ENCODE results near the gene TNNC2.

Gene TNNC2

GRCh38 chr20:45835329-45835765, 8.2 kb upstream of the TNNC2 start:
- Histone ChIP-seq H3K4me3 (replicated peaks; ENCODE audit: insufficient read depth, low read length) (no peak overlapping the region), H3K27me3 (ENCODE audit: insufficient read depth, poor library complexity, severe bottlenecking) (no peaks in the 10 kb centered on the region), H3K27ac (replicated peaks) (peak overlapping the region; percentile 6; the same call in 1 of the 2 replicates)
- TF ChIP-seq SPI1 (IDR thresholded peaks at IDR 0.05; ENCODE audit: borderline replicate concordance, low read depth), result peak; percentile 83
- no peak for TF ChIP-seq GABPA (IDR thresholded peaks at IDR 0.05; ENCODE audit: low read depth)
- peak in 1 of 2 experiments; percentile 56 for DNase-seq (ENCODE audit: low read depth in 1 of 2, low spot score in 1 of 2)

- DNase-seq (ENCODE audit: low read depth in 1 of 2, low spot score in 1 of 2), result no peak
- no peak for TF ChIP-seq GABPA (IDR thresholded peaks at IDR 0.05; ENCODE audit: low read depth)
- no peak for TF ChIP-seq CTCF (IDR thresholded peaks at IDR 0.05; ENCODE audit: insufficient read depth, low read length)
- H3K4me3 ChIP-seq (replicated peaks; ENCODE audit: insufficient read depth, low read length), result no peak overlapping the region
- H3K27ac ChIP-seq (replicated peaks), result peak overlapping the region; percentile 6; the same call in 1 of the 2 replicates
- H3K27me3 ChIP-seq (ENCODE audit: insufficient read depth, poor library complexity, severe bottlenecking), result no peaks in the 10 kb centered on the region
These were observed 7.7 kb upstream of the TNNC2 start for GRCh38 chr20:45834797-45835161.

- DNase-seq (ENCODE audit: low read depth in 1 of 2, low spot score in 1 of 2), result no peak
- H3K27ac ChIP-seq (replicated peaks), result peak overlapping the region; percentile 51
- peak overlapping the region; percentile 57 for H3K4me3 ChIP-seq (replicated peaks; ENCODE audit: insufficient read depth, low read length)
- TF ChIP-seq CTCF (IDR thresholded peaks at IDR 0.05; ENCODE audit: insufficient read depth, low read length) (no peak), POLR2AphosphoS5 (IDR thresholded peaks at IDR 0.05; ENCODE audit: low read depth) (no peak), GABPA (IDR thresholded peaks at IDR 0.05; ENCODE audit: low read depth) (no peak), REST (IDR thresholded peaks at IDR 0.05; ENCODE audit: insufficient replicate concordance, low read depth) (no peak), SPI1 (IDR thresholded peaks at IDR 0.05; ENCODE audit: borderline replicate concordance, low read depth) (no peak)
- no peaks in the 10 kb centered on the region for H3K27me3 ChIP-seq (ENCODE audit: insufficient read depth, poor library complexity, severe bottlenecking)
These were observed 7.0 kb upstream of the TNNC2 start for GRCh38 chr20:45833883-45834796.

GRCh38 chr20:45833030-45833882, 6.1 kb upstream of the TNNC2 start, which contains the start of gene SNX21:
TSS of gene SNX21 (plus strand) at chr20:45833799. CDS start at chr20:45833920, 121 bp downstream.
- peak within 1 kb of the TSS; percentile 51 for H3K27ac ChIP-seq (replicated peaks)
- peak within 1 kb of the TSS; percentile 57 for H3K4me3 ChIP-seq (replicated peaks; ENCODE audit: insufficient read depth, low read length)
- peak; percentile 79 to 89 for DNase-seq (ENCODE audit: low read depth in 1 of 2, low spot score in 1 of 2)
- TF ChIP-seq POLR2AphosphoS5 (IDR thresholded peaks at IDR 0.05; ENCODE audit: low read depth) (no peak), GABPA (IDR thresholded peaks at IDR 0.05; ENCODE audit: low read depth) (no peak), REST (IDR thresholded peaks at IDR 0.05; ENCODE audit: insufficient replicate concordance, low read depth) (no peak), SPI1 (IDR thresholded peaks at IDR 0.05; ENCODE audit: borderline replicate concordance, low read depth) (no peak), CTCF (IDR thresholded peaks at IDR 0.05; ENCODE audit: insufficient read depth, low read length) (no peak)
- no peaks in the 10 kb centered on the region for H3K27me3 ChIP-seq (ENCODE audit: insufficient read depth, poor library complexity, severe bottlenecking)

Measured in HL-60 (cell line).